CD4-positive, alpha-beta memory T cell (primary cell): Measurements from ENCODE around the gene HDAC9. TPM values are rescaled to one million over a fixed set of nuclear protein-coding genes. Genes with fewer than 3 reads are reported as not detected.
A peak's percentile ranks its signal among the peaks of the same experiment; 100 is the strongest.

Experiments
- CTCF ChIA-PET: fragments of 350-600 bp; sonication (Branson Sonifier 250); formaldehyde crosslinking; loops from one replicate; lab custom pipeline; 2021; ENCODE audit warnings: inconsistent platforms; ENCODE audit not compliant: partially characterized antibody; lab: Charles Lee
- POLR2A ChIA-PET: fragments of 350-600 bp; sonication (Branson Sonifier 250); formaldehyde crosslinking; loops from one replicate; lab custom pipeline; 2021; ENCODE audit not compliant: partially characterized antibody; lab: Charles Lee
- DNase-seq, 5 donors: peaks; one replicate each; pipeline versions ENCODE4 v3.0.0 to v3.0.0-alpha.2; 2020 to 2022; ENCODE audit warnings: mixed read lengths in 1 of 5
- H3K27ac ChIP-seq: one replicate; pipeline ENCODE4 v1.7.0; 2013; ENCODE audit warnings: low read depth, low read length
- H3K27me3 ChIP-seq: 2 replicates; pipeline ENCODE4 v1.7.0; 2013; ENCODE audit warnings: mild to moderate bottlenecking, low read length, moderate library complexity; ENCODE audit not compliant: insufficient read depth
- H3K36me3 ChIP-seq: 2 replicates; pipeline ENCODE4 v1.7.0; 2013; ENCODE audit warnings: mild to moderate bottlenecking, low read length, moderate library complexity; ENCODE audit not compliant: insufficient read depth
- H3K4me1 ChIP-seq: 2 replicates; pipeline ENCODE4 v1.7.0; 2013; ENCODE audit warnings: mild to moderate bottlenecking, low read length, moderate library complexity; ENCODE audit not compliant: insufficient read depth
- H3K4me3 ChIP-seq, 2 donors: one replicate each; pipeline ENCODE4 v1.7.0; 2013; ENCODE audit warnings: low read length in 2 of 2, mild to moderate bottlenecking in 1 of 2
- H3K9me3 ChIP-seq, 2 donors: one replicate each; pipeline ENCODE4 v1.7.0; 2013; ENCODE audit warnings: low read length in 2 of 2, control low read depth in 1 of 2; ENCODE audit not compliant: control insufficient read depth in 1 of 2
- H3K27ac Mint-ChIP-seq, 7 donors: one replicate each; pipeline ENCODE4 v1.8.0; 2020 to 2021; ENCODE audit warnings: mixed read lengths in 7 of 7, mild to moderate bottlenecking in 6 of 7, inconsistent platforms in 3 of 7, moderate library complexity in 3 of 7
- H3K27me3 Mint-ChIP-seq, 2 donors: one replicate each; pipeline ENCODE4 v1.8.0; 2020 to 2021; ENCODE audit warnings: mixed read lengths in 2 of 2
- H3K36me3 Mint-ChIP-seq, 2 donors: one replicate each; pipeline ENCODE4 v1.8.0; 2020 to 2021; ENCODE audit warnings: mixed read lengths in 2 of 2, inconsistent platforms in 1 of 2, mild to moderate bottlenecking in 1 of 2
- H3K4me1 Mint-ChIP-seq, 4 donors: one replicate each; pipeline ENCODE4 v1.8.0; 2020 to 2021; ENCODE audit warnings: mixed read lengths in 4 of 4, mild to moderate bottlenecking in 1 of 4
- H3K4me3 Mint-ChIP-seq, 8 donors: one replicate each; pipeline ENCODE4 v1.8.0; 2020 to 2021; ENCODE audit warnings: mixed read lengths in 8 of 8, mild to moderate bottlenecking in 7 of 8, moderate library complexity in 6 of 8, inconsistent platforms in 3 of 8
- H3K9me3 Mint-ChIP-seq, 8 donors: one replicate each; pipeline ENCODE4 v1.8.0; 2020 to 2021; ENCODE audit warnings: mixed read lengths in 8 of 8, mild to moderate bottlenecking in 5 of 8, inconsistent platforms in 3 of 8, moderate library complexity in 1 of 8
- intact Hi-C: fragments of 100-400 bp; cut with micrococcal nuclease; formaldehyde crosslinking; loops from one replicate; pipeline ENCODE4 v1.15.1; 2023
- polyA plus RNA-seq, 2 donors: library from polyadenylated mRNA; unstranded; fragments of 300-500 nt; fragmentation: Illumina TruSeq; gene quantifications; one replicate each; pipeline ENCODE4 v1.2.3, GENCODE V29; 2021
- total RNA-seq, 2 experiments: library from RNA; stranded (reverse); gene quantifications; one replicate each; pipeline ENCODE4 v1.2.3, GENCODE V29; 2021

Gene HDAC9
- total and polyA plus RNA-seq, 4 experiments from 2014 or later = 0.36 to 0.73 (median 0.39) TPM; not detected in 1

GRCh38 chr7:18788026-18788425, 292.5 kb downstream of the HDAC9 start:
- no peaks in the 10 kb centered on the region for H3K27me3 Mint-ChIP-seq
- no peak overlapping the region for H3K27ac Mint-ChIP-seq
- CTCF ChIA-PET = interaction anchor here (0.8 kb wide), 1 partner anchor 25 kb away, joined by 3 read pairs; no protein-coding TSS in a partner anchor
- Histone ChIP-seq H3K4me1 (no peaks in the 10 kb centered on the region), H3K27me3 (no peaks in the 10 kb centered on the region), H3K36me3 (no peaks in the 10 kb centered on the region), H3K4me3 (no peak overlapping the region), H3K27ac (no peak overlapping the region), H3K9me3 (no peaks in the 10 kb centered on the region)
- H3K4me3 Mint-ChIP-seq = no peak overlapping the region
- no peak for DNase-seq
- H3K4me1 Mint-ChIP-seq = no peaks in the 10 kb centered on the region
- intact Hi-C loops = no loop called here
- peaks cover 0 to 18% (median 9%) of the 10 kb centered on the region in 8 donors for H3K9me3 Mint-ChIP-seq
- POLR2A ChIA-PET = no interaction called here
- no peaks in the 10 kb centered on the region for H3K36me3 Mint-ChIP-seq

DNA sequence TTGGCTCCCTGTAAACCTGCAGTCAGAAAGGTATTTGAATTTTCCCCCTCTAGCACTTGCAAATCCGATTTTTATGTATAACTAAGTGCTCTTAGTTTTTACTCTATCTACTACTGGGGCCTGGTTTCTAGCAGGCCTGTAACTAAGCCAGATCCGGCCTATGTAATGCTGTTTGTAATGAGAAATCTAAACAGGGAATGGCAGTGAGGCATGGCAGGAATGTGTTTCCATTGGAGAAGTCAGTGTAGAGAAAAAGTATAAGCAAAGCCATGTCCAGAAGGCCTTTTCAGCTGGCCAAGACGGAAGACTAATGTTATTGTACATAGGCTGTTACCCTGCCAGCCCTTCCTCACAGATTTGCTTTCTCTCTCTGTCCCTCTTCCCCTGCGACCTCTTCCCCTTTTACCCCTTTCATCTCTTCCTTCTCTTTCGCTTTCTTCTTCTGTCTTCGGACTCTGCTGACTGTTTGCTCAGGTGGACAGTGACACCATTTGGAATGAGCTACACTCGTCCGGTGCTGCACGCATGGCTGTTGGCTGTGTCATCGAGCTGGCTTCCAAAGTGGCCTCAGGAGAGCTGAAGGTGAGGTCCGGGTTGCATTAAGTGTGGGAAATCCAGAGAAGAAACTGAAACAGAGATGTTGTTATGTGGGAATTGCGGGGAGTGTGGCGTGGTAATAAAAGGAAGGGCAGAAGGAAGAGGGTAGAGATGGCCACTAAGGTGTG, 297.5 kb downstream of the HDAC9 start:
- Histone ChIP-seq H3K36me3 (no peaks in the 10 kb centered on the region), H3K4me1 (no peaks in the 10 kb centered on the region), H3K9me3 (no peaks in the 10 kb centered on the region), H3K4me3 (no peak overlapping the region), H3K27me3 (no peaks in the 10 kb centered on the region), H3K27ac (no peak overlapping the region)
- Mint-ChIP-seq H3K9me3 (peaks cover 0 to 15% (median 7%) of the 10 kb centered on the region in 8 donors), H3K27me3 (no peaks in the 10 kb centered on the region), H3K4me1 (no peaks in the 10 kb centered on the region), H3K36me3 (no peaks in the 10 kb centered on the region), H3K27ac (peak overlapping the region in 1 of 7 donors; percentile 16), H3K4me3 (no peak overlapping the region)
- CTCF ChIA-PET = no interaction called here
- intact Hi-C loops = no loop called here
- POLR2A ChIA-PET = no interaction called here
- no peak for DNase-seq

GRCh38 chr7:18796216-18796615, 300.7 kb downstream of the HDAC9 start:
- no peaks in the 10 kb centered on the region for H3K27me3 ChIP-seq
- H3K4me1 ChIP-seq = no peaks in the 10 kb centered on the region
- H3K4me1 Mint-ChIP-seq = no peaks in the 10 kb centered on the region
- H3K27ac Mint-ChIP-seq = no peak overlapping the region
- no peaks in the 10 kb centered on the region for H3K36me3 ChIP-seq
- no peak overlapping the region for H3K4me3 ChIP-seq
- no peaks in the 10 kb centered on the region for H3K36me3 Mint-ChIP-seq
- no peak overlapping the region for H3K4me3 Mint-ChIP-seq
- CTCF ChIA-PET = no interaction called here
- POLR2A ChIA-PET = no interaction called here
- H3K27me3 Mint-ChIP-seq = no peaks in the 10 kb centered on the region
- H3K9me3 ChIP-seq = no peaks in the 10 kb centered on the region
- H3K27ac ChIP-seq = no peak overlapping the region
- no peak for DNase-seq
- intact Hi-C loops = no loop called here
- peaks cover 0 to 6% (median 3%) of the 10 kb centered on the region in 8 donors for H3K9me3 Mint-ChIP-seq

DNA sequence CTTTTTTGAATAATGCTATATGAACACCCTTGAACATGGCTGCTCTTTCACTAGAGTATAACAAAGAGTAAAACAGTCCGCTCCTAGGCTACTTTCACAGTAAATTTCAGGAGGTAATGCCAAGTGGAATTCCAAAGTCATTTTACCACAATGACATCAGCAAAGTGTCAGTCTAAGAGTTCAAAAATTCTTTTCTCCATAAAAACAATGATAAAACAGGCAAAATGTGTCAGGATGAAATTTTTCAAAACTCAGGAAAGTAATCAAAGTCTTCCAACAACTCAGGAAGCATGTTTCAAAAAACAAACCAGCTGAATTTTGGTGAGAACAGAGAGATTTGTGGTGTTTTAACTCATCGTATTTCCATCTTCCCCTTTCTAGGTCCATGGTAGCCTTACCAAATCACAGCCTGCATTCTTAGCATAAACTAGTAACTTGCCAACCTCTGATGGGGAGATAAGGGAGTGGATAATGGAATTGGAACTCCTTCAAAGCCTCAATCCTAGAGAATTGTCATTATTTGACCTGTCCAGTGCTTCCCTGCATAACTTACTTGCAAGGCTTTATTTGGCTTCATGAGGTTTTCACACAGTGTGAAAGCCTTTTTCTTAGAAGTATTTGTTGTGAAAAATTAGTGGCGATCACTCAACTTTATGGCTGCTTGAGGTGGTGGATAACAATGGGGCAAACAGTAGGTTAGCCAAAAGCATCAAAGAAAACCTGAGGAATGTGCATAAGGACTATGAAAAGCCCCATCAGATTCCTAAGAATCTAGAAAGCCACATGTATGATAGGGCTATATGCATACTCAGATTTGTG, 302.7 kb downstream of the HDAC9 start:
- no peak for DNase-seq

GRCh38 chr7:18799899-18800298, 304.4 kb downstream of the HDAC9 start:
- Mint-ChIP-seq H3K36me3 (no peaks in the 10 kb centered on the region), H3K27me3 (no peaks in the 10 kb centered on the region), H3K4me1 (no peaks in the 10 kb centered on the region), H3K9me3 (peaks cover 0 to 5% (median 2%) of the 10 kb centered on the region in 8 donors), H3K27ac (no peak overlapping the region), H3K4me3 (no peak overlapping the region)
- no peak overlapping the region for H3K4me3 ChIP-seq
- POLR2A ChIA-PET = no interaction called here
- no peak for DNase-seq
- no peaks in the 10 kb centered on the region for H3K9me3 ChIP-seq
- intact Hi-C loops = no loop called here
- H3K27ac ChIP-seq = no peak overlapping the region
- no peaks in the 10 kb centered on the region for H3K27me3 ChIP-seq
- CTCF ChIA-PET = interaction anchor here (1.4 kb wide), 1 partner anchor 10 kb away, joined by 3 read pairs; no protein-coding TSS in a partner anchor
- H3K4me1 ChIP-seq = no peaks in the 10 kb centered on the region
- no peaks in the 10 kb centered on the region for H3K36me3 ChIP-seq

More for the DNA sequence above, 302.7 kb downstream of the HDAC9 start:
- ChIA-PET CTCF (no interaction called here), POLR2A (no interaction called here)
- no peaks in the 10 kb centered on the region for H3K9me3 ChIP-seq
- H3K27me3 ChIP-seq = no peaks in the 10 kb centered on the region
- H3K4me3 ChIP-seq = no peak overlapping the region
- Mint-ChIP-seq H3K36me3 (no peaks in the 10 kb centered on the region), H3K4me1 (no peaks in the 10 kb centered on the region), H3K9me3 (peaks cover 0 to 5% (median 3%) of the 10 kb centered on the region in 8 donors), H3K27ac (no peak overlapping the region), H3K4me3 (no peak overlapping the region), H3K27me3 (no peaks in the 10 kb centered on the region)
- H3K36me3 ChIP-seq = no peaks in the 10 kb centered on the region
- intact Hi-C loops = no loop called here
- H3K27ac ChIP-seq = no peak overlapping the region
- no peaks in the 10 kb centered on the region for H3K4me1 ChIP-seq

- no peaks in the 10 kb centered on the region for H3K4me1 ChIP-seq
- Mint-ChIP-seq H3K36me3 (no peaks in the 10 kb centered on the region), H3K27me3 (no peaks in the 10 kb centered on the region), H3K4me1 (no peaks in the 10 kb centered on the region), H3K27ac (no peak overlapping the region), H3K9me3 (peaks cover 0 to 10% (median 0%) of the 10 kb centered on the region in 8 donors), H3K4me3 (no peak overlapping the region)
- no peak overlapping the region for H3K4me3 ChIP-seq
- H3K27ac ChIP-seq = no peak overlapping the region
- ChIA-PET CTCF (no interaction called here), POLR2A (no interaction called here)
- no peaks in the 10 kb centered on the region for H3K36me3 ChIP-seq
- H3K27me3 ChIP-seq = no peaks in the 10 kb centered on the region
- intact Hi-C loops = no loop called here
- no peaks in the 10 kb centered on the region for H3K9me3 ChIP-seq
- no peak for DNase-seq
Measured at GRCh38 chr7:18803923-18804322, 308.4 kb downstream of the HDAC9 start.

DNA sequence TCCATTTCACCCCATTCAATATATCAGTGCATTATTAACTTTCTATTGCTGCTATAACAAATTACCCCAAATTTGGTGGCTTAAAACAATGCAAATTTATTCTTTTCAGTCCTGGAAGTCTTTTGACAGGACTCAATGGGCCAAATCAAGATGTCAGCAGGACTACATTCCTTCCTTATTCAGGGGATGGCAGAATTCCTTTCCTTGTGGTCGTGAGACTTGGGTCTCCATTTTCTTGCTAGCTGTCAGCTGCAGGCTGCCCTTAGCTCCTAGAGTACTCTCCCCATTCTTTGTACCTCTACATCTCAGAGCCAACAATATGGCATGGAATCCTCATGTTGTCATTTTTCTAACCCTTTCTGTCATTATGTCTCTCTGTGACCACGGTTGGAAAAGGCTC, 310.6 kb downstream of the HDAC9 start:
- Mint-ChIP-seq H3K4me1 (no peaks in the 10 kb centered on the region), H3K27ac (no peak overlapping the region), H3K9me3 (peaks cover 0 to 11% (median 0%) of the 10 kb centered on the region in 8 donors), H3K27me3 (no peaks in the 10 kb centered on the region), H3K36me3 (no peaks in the 10 kb centered on the region), H3K4me3 (no peak overlapping the region)
- no peaks in the 10 kb centered on the region for H3K9me3 ChIP-seq
- no peak overlapping the region for H3K4me3 ChIP-seq
- no peak overlapping the region for H3K27ac ChIP-seq
- ChIA-PET POLR2A (no interaction called here), CTCF (no interaction called here)
- no peaks in the 10 kb centered on the region for H3K27me3 ChIP-seq
- H3K36me3 ChIP-seq = no peaks in the 10 kb centered on the region
- no peak for DNase-seq
- no peaks in the 10 kb centered on the region for H3K4me1 ChIP-seq
- intact Hi-C loops = no loop called here
